NT2/D1 (cell line): Measurements from ENCODE around the gene INPP4A.

Experiments
- YY1 ChIP-seq: IDR thresholded peaks from 2 replicates; pipeline ENCODE4 v1.6.1; 2011; ENCODE audit not compliant: insufficient read length, insufficient read depth
- ZNF274 ChIP-seq: IDR thresholded peaks from 2 replicates; pipeline ENCODE4 v1.6.1; 2011; ENCODE audit warnings: mild to moderate bottlenecking, low read depth, low read length

DNA sequence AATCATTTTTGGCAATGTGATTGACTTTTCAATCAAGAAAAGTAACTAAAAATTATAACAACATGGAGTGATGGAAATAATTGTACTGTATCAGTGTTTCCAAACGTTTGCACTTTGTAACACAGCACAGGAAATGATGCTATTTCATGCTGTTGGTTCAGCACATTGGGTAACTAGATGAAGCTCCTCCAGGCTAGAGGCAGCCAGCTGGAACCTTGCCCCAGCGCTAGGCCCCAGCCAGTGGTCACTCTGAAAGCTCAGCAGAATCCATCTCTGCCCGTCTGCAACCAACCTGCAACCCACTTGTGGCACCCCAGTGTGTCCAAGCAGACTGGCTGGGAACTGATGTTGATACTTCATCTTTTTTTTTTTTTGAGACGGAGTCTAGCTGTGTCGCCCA lies 179.0 kb downstream of the INPP4A start:
- TF ChIP-seq ZNF274 (no peak), YY1 (no peak)
